Measurements from ENCODE around the gene ARHGAP22. TPM values are rescaled to one million over a fixed set of nuclear protein-coding genes. Genes with fewer than 3 reads are reported as not detected.

ARHGAP22 gene
- total RNA-seq, 1 donor = 45.6 TPM

- no peak overlapping the region for H3K4me3 ChIP-seq (ENCODE audit: insufficient read depth, low read length)
- no peaks in the 10 kb centered on the region for H3K27me3 ChIP-seq (ENCODE audit: insufficient read depth, low read length)
- peaks cover 44% of the 10 kb centered on the region for H3K36me3 ChIP-seq (ENCODE audit: insufficient read depth, low read length)
- peaks cover 97% of the 10 kb centered on the region for H3K79me2 ChIP-seq (ENCODE audit: insufficient read depth, low read length)
- H3K4me2 ChIP-seq (ENCODE audit: insufficient read depth, low read length) = no peak overlapping the region
- peaks cover 36% of the 10 kb centered on the region for H4K20me1 ChIP-seq (ENCODE audit: insufficient read depth, low read length)
- DNase-seq (ENCODE audit: insufficient read length, low spot score, missing footprints) = no peak
- H3K4me1 ChIP-seq (ENCODE audit: insufficient read depth, low read length) = peaks cover 13% of the 10 kb centered on the region
- H3K27ac ChIP-seq (ENCODE audit: low read depth, low read length) = no peak overlapping the region
- H3K9me3 ChIP-seq (ENCODE audit: low read depth, low read length) = no peaks in the 10 kb centered on the region
- TF ChIP-seq, protein P1, sequence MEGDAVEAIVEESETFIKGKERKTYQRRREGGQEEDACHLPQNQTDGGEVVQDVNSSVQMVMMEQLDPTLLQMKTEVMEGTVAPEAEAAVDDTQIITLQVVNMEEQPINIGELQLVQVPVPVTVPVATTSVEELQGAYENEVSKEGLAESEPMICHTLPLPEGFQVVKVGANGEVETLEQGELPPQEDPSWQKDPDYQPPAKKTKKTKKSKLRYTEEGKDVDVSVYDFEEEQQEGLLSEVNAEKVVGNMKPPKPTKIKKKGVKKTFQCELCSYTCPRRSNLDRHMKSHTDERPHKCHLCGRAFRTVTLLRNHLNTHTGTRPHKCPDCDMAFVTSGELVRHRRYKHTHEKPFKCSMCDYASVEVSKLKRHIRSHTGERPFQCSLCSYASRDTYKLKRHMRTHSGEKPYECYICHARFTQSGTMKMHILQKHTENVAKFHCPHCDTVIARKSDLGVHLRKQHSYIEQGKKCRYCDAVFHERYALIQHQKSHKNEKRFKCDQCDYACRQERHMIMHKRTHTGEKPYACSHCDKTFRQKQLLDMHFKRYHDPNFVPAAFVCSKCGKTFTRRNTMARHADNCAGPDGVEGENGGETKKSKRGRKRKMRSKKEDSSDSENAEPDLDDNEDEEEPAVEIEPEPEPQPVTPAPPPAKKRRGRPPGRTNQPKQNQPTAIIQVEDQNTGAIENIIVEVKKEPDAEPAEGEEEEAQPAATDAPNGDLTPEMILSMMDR (IDR thresholded peaks at IDR 0.05; ENCODE audit: extremely low read depth, low read depth, low read length) = no peak
- no peak overlapping the region for H2AFZ ChIP-seq (ENCODE audit: low read length)
Measured at GRCh38 chr10:48472501-48473069, 132.3 kb downstream of the ARHGAP22 start.

DNA sequence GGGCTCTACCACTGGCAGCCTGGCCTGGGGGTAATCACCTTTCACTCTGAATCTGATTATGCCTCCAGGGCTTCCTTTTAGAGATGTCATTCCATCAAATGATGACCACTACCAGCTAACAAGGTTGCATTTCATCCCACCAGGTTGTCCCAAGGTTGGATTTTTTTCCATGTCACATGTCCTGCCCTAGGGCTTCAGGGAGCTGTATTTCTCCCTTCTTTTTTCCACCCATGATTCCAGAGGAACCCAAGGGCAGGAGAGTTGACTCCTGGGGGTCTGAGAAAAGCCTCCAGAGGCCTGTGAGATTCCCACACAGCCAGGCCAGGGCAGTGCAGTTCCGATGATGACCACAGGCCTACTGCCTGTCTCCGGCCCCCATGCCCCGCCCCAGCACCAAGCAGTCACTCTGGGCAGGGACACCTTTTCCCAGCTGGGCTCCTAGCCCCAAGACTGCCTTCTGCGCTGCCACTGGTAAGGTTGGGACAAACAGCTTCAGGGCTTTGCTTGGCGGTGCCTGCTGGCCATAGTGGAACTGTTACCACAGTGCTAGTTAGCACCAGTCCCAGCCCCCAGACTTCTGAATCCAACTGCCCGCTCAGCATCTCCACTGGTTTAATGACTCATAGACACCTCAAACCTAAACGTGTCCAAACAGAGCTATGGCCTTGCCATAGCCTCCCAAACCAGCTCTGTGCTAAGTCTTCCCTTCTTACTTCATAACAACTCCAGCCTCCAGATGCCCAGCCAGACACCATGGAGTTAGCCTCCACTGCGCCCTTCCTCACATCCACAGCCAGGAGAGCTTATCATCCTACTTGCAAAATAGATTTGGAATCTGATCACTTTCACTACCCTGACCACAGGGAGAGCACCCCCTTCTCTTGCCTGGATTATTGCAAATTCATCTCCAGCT lies 133.7 kb downstream of the ARHGAP22 start:
- peaks cover 35% of the 10 kb centered on the region for H4K20me1 ChIP-seq (ENCODE audit: insufficient read depth, low read length)
- H3K27ac ChIP-seq (ENCODE audit: low read depth, low read length) = no peak overlapping the region
- TF ChIP-seq, protein P1 (IDR thresholded peaks at IDR 0.05; ENCODE audit: extremely low read depth, low read depth, low read length) = no peak
- peaks cover 91% of the 10 kb centered on the region for H3K79me2 ChIP-seq (ENCODE audit: insufficient read depth, low read length)
- peak; percentile 91 for DNase-seq (ENCODE audit: insufficient read length, low spot score, missing footprints)
- no peak overlapping the region for H2AFZ ChIP-seq (ENCODE audit: low read length)
- H3K4me3 ChIP-seq (ENCODE audit: insufficient read depth, low read length) = no peak overlapping the region
- no peak overlapping the region for H3K4me2 ChIP-seq (ENCODE audit: insufficient read depth, low read length)
- H3K9me3 ChIP-seq (ENCODE audit: low read depth, low read length) = no peaks in the 10 kb centered on the region
- no peaks in the 10 kb centered on the region for H3K27me3 ChIP-seq (ENCODE audit: insufficient read depth, low read length)
- H3K4me1 ChIP-seq (ENCODE audit: insufficient read depth, low read length) = peaks cover 10% of the 10 kb centered on the region
- peaks cover 30% of the 10 kb centered on the region for H3K36me3 ChIP-seq (ENCODE audit: insufficient read depth, low read length)

GRCh38 chr10:48470115-48470892 lies 134.6 kb downstream of the ARHGAP22 start:
- no peak overlapping the region for H2AFZ ChIP-seq (ENCODE audit: low read length)
- no peak overlapping the region for H3K27ac ChIP-seq (ENCODE audit: low read depth, low read length)
- no peak for DNase-seq (ENCODE audit: insufficient read length, low spot score, missing footprints)
- H3K36me3 ChIP-seq (ENCODE audit: insufficient read depth, low read length) = peaks cover 25% of the 10 kb centered on the region
- peaks cover 31% of the 10 kb centered on the region for H4K20me1 ChIP-seq (ENCODE audit: insufficient read depth, low read length)
- TF ChIP-seq, protein P1 (IDR thresholded peaks at IDR 0.05; ENCODE audit: extremely low read depth, low read depth, low read length) = no peak
- no peak overlapping the region for H3K4me3 ChIP-seq (ENCODE audit: insufficient read depth, low read length)
- H3K4me2 ChIP-seq (ENCODE audit: insufficient read depth, low read length) = no peak overlapping the region
- peaks cover 10% of the 10 kb centered on the region for H3K4me1 ChIP-seq (ENCODE audit: insufficient read depth, low read length)
- peaks cover 91% of the 10 kb centered on the region for H3K79me2 ChIP-seq (ENCODE audit: insufficient read depth, low read length)
- H3K9me3 ChIP-seq (ENCODE audit: low read depth, low read length) = no peaks in the 10 kb centered on the region
- no peaks in the 10 kb centered on the region for H3K27me3 ChIP-seq (ENCODE audit: insufficient read depth, low read length)
